A673 (cell line): ENCODE measurements around the gene ITLN1. TPM values are rescaled to one million over a fixed set of nuclear protein-coding genes. Genes with fewer than 3 reads are reported as not detected.
"Not testable (repeated sequence)": the region's sequence is repeated elsewhere in the genome, so short reads cannot be mapped to it uniquely, and the experiment has no call there.

Source experiments
- Bru-seq: library from RNA; stranded (reverse); fragments of 400-500 nt; gene quantifications from one replicate; lab custom pipeline; 2021; lab: Mats Ljungman, UMichigan
- BruChase-seq, 2 experiments: library from RNA; stranded (reverse); fragments of 400-500 nt; gene quantifications; one replicate each; lab custom pipeline; 2021; lab: Mats Ljungman, UMichigan
- BruUV-seq: library from RNA; stranded (reverse); fragments of 400-500 nt; replicated peaks from 2 replicates; lab custom pipeline; 2021; lab: Mats Ljungman, UMichigan
- CTCF ChIA-PET: fragments of 300-600 bp; sonication (Branson Sonifier 250); formaldehyde crosslinking; loops from one replicate; lab custom pipeline; 2022; ENCODE audit warnings: antibody characterized with exemption; lab: Charles Lee
- POLR2A ChIA-PET: fragments of 300-600 bp; sonication (Branson Sonifier 250); formaldehyde crosslinking; loops from one replicate; lab custom pipeline; 2022; ENCODE audit warnings: antibody characterized with exemption; ENCODE audit not compliant: low non-redundant PET; lab: Charles Lee
- DNase-seq: peaks from one replicate; pipeline ENCODE4 v3.0.0-alpha.2; 2015; ENCODE audit warnings: low spot score
- H3K27ac ChIP-seq: fragments of 200-600 bp; sonication (generic); 2 replicates; pipeline ENCODE4 v1.5.1; 2016; ENCODE audit warnings: mixed run types, low read depth, mild to moderate bottlenecking, mixed read lengths, antibody characterized with exemption, low read length; ENCODE audit not compliant: poor library complexity, severe bottlenecking
- H3K27me3 ChIP-seq: fragments of 200-600 bp; sonication (generic); replicated peaks from 2 replicates; pipeline ENCODE4 v1.6.1; 2017; ENCODE audit warnings: mixed run types, low read depth, mild to moderate bottlenecking, mixed read lengths, antibody characterized with exemption, low read length; ENCODE audit not compliant: insufficient read depth, poor library complexity
- H3K36me3 ChIP-seq: fragments of 200-600 bp; sonication (generic); 2 replicates; pipeline ENCODE4 v1.6.1; 2016; ENCODE audit warnings: mixed run types, mild to moderate bottlenecking, mixed read lengths, antibody characterized with exemption, low read length; ENCODE audit not compliant: insufficient read depth, poor library complexity, severe bottlenecking
- H3K4me1 ChIP-seq: fragments of 200-600 bp; sonication (generic); 2 replicates; pipeline ENCODE4 v1.6.1; 2017; ENCODE audit warnings: mixed run types, mild to moderate bottlenecking, mixed read lengths, antibody characterized with exemption, low read length; ENCODE audit not compliant: insufficient read depth, poor library complexity, severe bottlenecking
- H3K4me3 ChIP-seq: fragments of 200-600 bp; sonication (generic); 2 replicates; pipeline ENCODE4 v1.5.1; 2016; ENCODE audit warnings: low read depth, mixed run types, mild to moderate bottlenecking, mixed read lengths, low read length; ENCODE audit not compliant: poor library complexity, severe bottlenecking
- H3K9me3 ChIP-seq: fragments of 200-600 bp; sonication (generic); 2 replicates; pipeline ENCODE4 v1.6.1; 2016; ENCODE audit warnings: mixed run types, low read depth, mild to moderate bottlenecking, mixed read lengths, antibody characterized with exemption, low read length; ENCODE audit not compliant: poor library complexity, severe bottlenecking
- CTCF ChIP-seq: fragments of 300-800, 200-600 bp; sonication (generic); conservative IDR thresholded peaks from 2 replicates; pipeline ENCODE4 v1.5.1; 2017; ENCODE audit warnings: low read depth, mild to moderate bottlenecking, antibody characterized with exemption, low read length, moderate library complexity, mixed read lengths
- EZH2 ChIP-seq: fragments of 200-600 bp; sonication (generic); IDR thresholded peaks from 2 replicates; pipeline ENCODE4 v1.6.1; 2017; ENCODE audit warnings: borderline replicate concordance, low read depth, mild to moderate bottlenecking, mixed read lengths, antibody characterized with exemption, low read length; ENCODE audit not compliant: poor library complexity, severe bottlenecking
- intact Hi-C: fragments of 100-400 bp; cut with micrococcal nuclease; formaldehyde crosslinking; loops from one replicate; pipeline ENCODE4 v1.10.0; 2022; ENCODE audit not compliant: unreplicated experiment
- long read RNA-seq: library from polyadenylated mRNA; stranded (forward); transcript quantifications from one replicate; pipeline ENCODE4 v2.0.0, GENCODE V29; 2022
- total RNA-seq: library from RNA; stranded (reverse); gene quantifications from 2 replicates; pipeline ENCODE4 v1.2.3, GENCODE V29; 2021

ITLN1 gene
- total RNA-seq (not detected in 2 replicates), Bru-seq, nascent RNA (not detected), BruChase-seq, experiment 1, labeled RNA remaining after a 2-hour chase (not detected), BruChase-seq, experiment 2, labeled RNA remaining after a 6-hour chase (not detected)
- long read RNA-seq: 0 reads

GRCh38 chr1:160885042-160885441, at the start of gene ITLN1:
ITLN1 (minus strand) TSS chr1:160885180; CDS start chr1:160884877, 303 bp downstream.
- no peaks in the 10 kb centered on the region for H3K36me3 ChIP-seq
- no peaks in the 10 kb centered on the region for H3K27me3 ChIP-seq
- CTCF ChIA-PET: interaction anchor here (0.6 kb wide), 1 partner anchor 48 kb away, joined by 5 read pairs; no protein-coding TSS in a partner anchor
- DNase-seq: no peak
- TF ChIP-seq CTCF (0 out of 2 replicates have a peak, but pooled peaks have one; percentile 6), EZH2 (no peak)
- no peaks in the 10 kb centered on the region for H3K9me3 ChIP-seq
- H3K4me1 ChIP-seq: no peaks in the 10 kb centered on the region
- intact Hi-C loops: no loop called here
- H3K4me3 ChIP-seq: no peak within 1 kb of the TSS
- POLR2A ChIA-PET: no interaction called here
- no TSS peak for BruUV-seq
- H3K27ac ChIP-seq: no peak within 1 kb of the TSS

- BruUV-seq, CTCF ChIA-PET: not testable (repeated sequence)
Measured at GRCh38 chr1:160933305-160933704, 48.3 kb upstream of the ITLN1 start.

DNA sequence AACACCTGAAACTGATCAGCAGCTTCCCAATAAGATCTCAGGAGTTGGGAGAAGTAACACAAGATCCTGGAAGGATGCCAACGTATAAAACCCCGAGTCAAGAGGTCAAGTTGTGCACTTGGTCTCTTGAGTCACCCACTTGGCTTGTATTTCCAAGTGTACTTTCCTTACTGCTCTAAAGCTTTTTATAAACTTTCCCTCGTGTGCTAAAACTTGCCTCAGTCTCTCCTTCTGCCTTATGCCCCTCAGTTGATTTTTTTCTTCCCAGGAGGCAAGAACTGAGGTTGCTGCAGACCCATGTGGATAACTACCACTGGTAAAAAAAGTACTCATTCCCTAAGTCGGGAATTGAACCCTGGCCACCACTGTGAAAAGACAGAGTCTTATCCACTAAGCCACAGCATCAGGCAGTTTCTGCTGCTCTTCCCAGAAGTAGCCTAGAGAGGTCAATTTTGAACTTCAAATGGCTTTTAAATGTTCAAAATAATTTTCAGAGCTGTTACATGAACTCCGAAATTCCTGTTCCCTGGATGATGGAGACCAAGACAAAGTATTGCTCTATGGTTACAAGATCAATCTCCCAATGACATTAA, 40.8 kb upstream of the ITLN1 start:
- H3K9me3 ChIP-seq: no peaks in the 10 kb centered on the region
- peak; percentile 8 for DNase-seq
- no peak overlapping the region for H3K27ac ChIP-seq
- no peak overlapping the region for H3K4me3 ChIP-seq
- CTCF ChIA-PET: no interaction called here
- POLR2A ChIA-PET: no interaction called here
- BruUV-seq: no TSS peak
- no peaks in the 10 kb centered on the region for H3K36me3 ChIP-seq
- H3K27me3 ChIP-seq: peaks cover 9% of the 10 kb centered on the region
- TF ChIP-seq EZH2 (no peak), CTCF (no peak)
- no peaks in the 10 kb centered on the region for H3K4me1 ChIP-seq
- intact Hi-C loops: no loop called here

More at GRCh38 chr1:160933305-160933704, 48.3 kb upstream of the ITLN1 start:
- POLR2A ChIA-PET, H3K4me1 ChIP-seq, H3K9me3 ChIP-seq, intact Hi-C loops, H3K36me3 ChIP-seq, DNase-seq, H3K27ac ChIP-seq, H3K4me3 ChIP-seq: not testable (repeated sequence)
- H3K27me3 ChIP-seq: peaks cover 22% of the 10 kb centered on the region
